Kidney glomerular epithelial cell (primary cell): ENCODE results near the gene CCSAP.
"Not testable (repeated sequence)": the region's sequence is repeated elsewhere in the genome, so short reads cannot be mapped to it uniquely, and the experiment has no call there.

Source experiments
- DNase-seq: peaks from one replicate; lab custom pipeline; 2025; lab: John Stamatoyannopoulos, UW

The CCSAP gene

GRCh38 chr1:229342656-229343569 lies at the start of gene CCSAP:
TSS of gene CCSAP (minus strand) at chr1:229343047. CDS start at chr1:229342465, 582 bp downstream.
- no peak for DNase-seq

GRCh38 chr1:229390130-229390529 lies 47.3 kb upstream of the CCSAP start:
- no peak for DNase-seq

GRCh38 chr1:229388897-229389580 lies 46.2 kb upstream of the CCSAP start:
- no peak for DNase-seq

GRCh38 chr1:229385853-229386456 lies 43.1 kb upstream of the CCSAP start:
- DNase-seq: no peak

GRCh38 chr1:229384822-229385221 lies 42.0 kb upstream of the CCSAP start:
- DNase-seq: no peak

GRCh38 chr1:229383961-229384360 lies 41.1 kb upstream of the CCSAP start:
- DNase-seq: no peak

GRCh38 chr1:229383188-229383587 lies 40.3 kb upstream of the CCSAP start:
- no peak for DNase-seq

- no peak for DNase-seq
Observed at GRCh38 chr1:229381234-229381633, 38.4 kb upstream of the CCSAP start.

GRCh38 chr1:229380536-229381160 lies 37.8 kb upstream of the CCSAP start:
- DNase-seq: no peak

GRCh38 chr1:229379846-229380245 lies 37.0 kb upstream of the CCSAP start:
- DNase-seq: no peak

- no peak for DNase-seq
Observed at GRCh38 chr1:229378586-229379367, 35.9 kb upstream of the CCSAP start.

- DNase-seq: not testable (repeated sequence)
Observed at GRCh38 chr1:229378035-229378434, 35.2 kb upstream of the CCSAP start.

- no peak for DNase-seq
Observed at GRCh38 chr1:229377429-229377828, 34.6 kb upstream of the CCSAP start.

GRCh38 chr1:229376521-229376920 lies 33.7 kb upstream of the CCSAP start:
- DNase-seq: no peak

- no peak for DNase-seq
Observed at GRCh38 chr1:229374485-229374884, 31.6 kb upstream of the CCSAP start.

GRCh38 chr1:229373395-229373794 lies 30.5 kb upstream of the CCSAP start:
- no peak for DNase-seq

GRCh38 chr1:229372251-229372650 lies 29.4 kb upstream of the CCSAP start:
- no peak for DNase-seq

GRCh38 chr1:229371624-229372023 lies 28.8 kb upstream of the CCSAP start:
- no peak for DNase-seq

- DNase-seq: no peak
Observed at GRCh38 chr1:229370601-229371021, 27.8 kb upstream of the CCSAP start.

GRCh38 chr1:229368347-229368746 lies 25.5 kb upstream of the CCSAP start:
- no peak for DNase-seq

GRCh38 chr1:229365569-229365968 lies 22.7 kb upstream of the CCSAP start:
- no peak for DNase-seq
